Loucy (cell line): Measurements from ENCODE around the gene FPR2.
"Not testable (repeated sequence)": the region's sequence is repeated elsewhere in the genome, so short reads cannot be mapped to it uniquely, and the experiment has no call there.

ENCODE experiments used
- H2AFZ ChIP-seq: fragments of 200-600 bp; sonication (generic); 2 replicates; pipeline ENCODE4 v1.6.0; 2016; ENCODE audit warnings: antibody characterized with exemption, mild to moderate bottlenecking, low read length, moderate library complexity
- H3F3A ChIP-seq: fragments of 200-600 bp; 2 replicates; pipeline ENCODE4 v1.6.0; 2016; ENCODE audit warnings: antibody characterized with exemption, low read depth, mild to moderate bottlenecking
- H3K27me3 ChIP-seq: fragments of 200-600 bp; sonication (generic); 2 replicates; pipeline ENCODE4 v1.6.1; 2014; ENCODE audit warnings: low read length, mild to moderate bottlenecking; ENCODE audit not compliant: insufficient read depth, poor library complexity, severe bottlenecking
- H3K36me3 ChIP-seq: fragments of 200-600 bp; sonication (generic); 2 replicates; pipeline ENCODE4 v1.6.1; 2016; ENCODE audit warnings: low read length; ENCODE audit not compliant: insufficient read depth
- H3K4me1 ChIP-seq: fragments of 200-600 bp; sonication (generic); 2 replicates; pipeline ENCODE4 v1.5.1; 2014; ENCODE audit warnings: low read length, mild to moderate bottlenecking; ENCODE audit not compliant: insufficient read depth, poor library complexity, severe bottlenecking
- H3K4me2 ChIP-seq: fragments of 200-600 bp; sonication (generic); 2 replicates; pipeline ENCODE4 v1.6.0; 2014; ENCODE audit warnings: antibody characterized with exemption, low read length, low read depth, mild to moderate bottlenecking; ENCODE audit not compliant: poor library complexity, severe bottlenecking
- H3K4me3 ChIP-seq: fragments of 200-600 bp; sonication (generic); 2 replicates; pipeline ENCODE4 v1.5.1; 2014; ENCODE audit warnings: low read length, mild to moderate bottlenecking, mixed read lengths; ENCODE audit not compliant: poor library complexity, severe bottlenecking
- H3K79me2 ChIP-seq: fragments of 200-600 bp; sonication (generic); 2 replicates; pipeline ENCODE4 v1.6.1; 2014; ENCODE audit warnings: low read length; ENCODE audit not compliant: insufficient read depth
- H3K9ac ChIP-seq: fragments of 200-600 bp; sonication (generic); 2 replicates; pipeline ENCODE4 v1.6.0; 2014; ENCODE audit warnings: mild to moderate bottlenecking, low read depth, low read length, moderate library complexity; ENCODE audit not compliant: poor library complexity, severe bottlenecking
- H3K9me2 ChIP-seq: fragments of 200-600 bp; sonication (generic); replicated peaks from 2 replicates; pipeline ENCODE4 v1.6.1; 2016; ENCODE audit warnings: low read depth, low read length, mixed read lengths
- H3K9me3 ChIP-seq: fragments of 200-600 bp; sonication (generic); 2 replicates; pipeline ENCODE4 v1.6.1; 2014; ENCODE audit warnings: mild to moderate bottlenecking, antibody characterized with exemption, low read length, low read depth; ENCODE audit not compliant: insufficient read depth
- H4K20me1 ChIP-seq: fragments of 200-600 bp; sonication (generic); 2 replicates; pipeline ENCODE4 v1.6.0; 2014; ENCODE audit warnings: antibody characterized with exemption, low read length, mild to moderate bottlenecking; ENCODE audit not compliant: insufficient read depth, poor library complexity, severe bottlenecking
- CTCF ChIP-seq: fragments of 200-600 bp; sonication (generic); conservative IDR thresholded peaks from 2 replicates; pipeline ENCODE4 v1.5.1; 2014; ENCODE audit warnings: mild to moderate bottlenecking, antibody characterized with exemption, low read length
- EZH2phosphoT487 ChIP-seq: fragments of 200-600 bp; IDR thresholded peaks from 2 replicates; pipeline ENCODE4 v1.6.1; 2018; ENCODE audit warnings: antibody characterized with exemption, mild to moderate bottlenecking, moderate library complexity, borderline replicate concordance

Gene FPR2

GRCh38 chr19:51735759-51736449, 25.1 kb upstream of the FPR2 start:
- Histone ChIP-seq H3K36me3 (no peaks in the 10 kb centered on the region), H3K4me3 (no peak overlapping the region), H2AFZ (no peak overlapping the region), H3K9me2 (no peaks in the 10 kb centered on the region), H3F3A (no peaks in the 10 kb centered on the region), H3K4me1 (no peaks in the 10 kb centered on the region), H4K20me1 (no peaks in the 10 kb centered on the region), H3K4me2 (no peak overlapping the region), H3K9me3 (no peaks in the 10 kb centered on the region), H3K9ac (no peak overlapping the region), H3K27me3 (no peaks in the 10 kb centered on the region), H3K79me2 (no peaks in the 10 kb centered on the region)
- TF ChIP-seq EZH2phosphoT487: no peak
- TF ChIP-seq CTCF: no peak

GRCh38 chr19:51737389-51737788, 23.6 kb upstream of the FPR2 start:
- H3F3A ChIP-seq: no peaks in the 10 kb centered on the region
- TF ChIP-seq CTCF (no peak), EZH2phosphoT487 (no peak)

GRCh38 chr19:51737924-51738323, 23.1 kb upstream of the FPR2 start:
- H3K9me2 ChIP-seq: no peaks in the 10 kb centered on the region
- no peaks in the 10 kb centered on the region for H3K9me3 ChIP-seq
- H3K79me2 ChIP-seq: no peaks in the 10 kb centered on the region
- TF ChIP-seq EZH2phosphoT487 (no peak), CTCF (no peak)
- H3K4me3 ChIP-seq: no peak overlapping the region
- H2AFZ ChIP-seq: no peak overlapping the region
- H3K27me3 ChIP-seq: no peaks in the 10 kb centered on the region
- no peak overlapping the region for H3K9ac ChIP-seq
- H3K4me2 ChIP-seq: no peak overlapping the region
- H3F3A ChIP-seq: no peaks in the 10 kb centered on the region
- H3K4me1 ChIP-seq: no peaks in the 10 kb centered on the region
- no peaks in the 10 kb centered on the region for H3K36me3 ChIP-seq
- H4K20me1 ChIP-seq: no peaks in the 10 kb centered on the region

More at GRCh38 chr19:51737389-51737788, 23.6 kb upstream of the FPR2 start:
- H3K27me3 ChIP-seq: no peaks in the 10 kb centered on the region
- H3K9me3 ChIP-seq: no peaks in the 10 kb centered on the region
- no peak overlapping the region for H3K4me2 ChIP-seq
- H3K9me2 ChIP-seq: no peaks in the 10 kb centered on the region
- no peaks in the 10 kb centered on the region for H3K36me3 ChIP-seq
- no peak overlapping the region for H3K4me3 ChIP-seq
- H3K79me2 ChIP-seq: no peaks in the 10 kb centered on the region
- no peak overlapping the region for H2AFZ ChIP-seq
- H3K9ac ChIP-seq: no peak overlapping the region
- no peaks in the 10 kb centered on the region for H3K4me1 ChIP-seq
- H4K20me1 ChIP-seq: no peaks in the 10 kb centered on the region

GRCh38 chr19:51738523-51738922, 22.5 kb upstream of the FPR2 start:
- not testable (repeated sequence) for H3K4me1 ChIP-seq, H3K27me3 ChIP-seq, H3K4me2 ChIP-seq, H3F3A ChIP-seq, H3K79me2 ChIP-seq, H3K9ac ChIP-seq, H3K9me3 ChIP-seq, H3K36me3 ChIP-seq, H2AFZ ChIP-seq, H3K9me2 ChIP-seq, H3K4me3 ChIP-seq, H4K20me1 ChIP-seq
